HepG2 (cell line): ENCODE results near the gene SDK1. TPM values are rescaled to one million over a fixed set of nuclear protein-coding genes. Genes with fewer than 3 reads are reported as not detected.

Experiments used
- AGO1 ChIP-seq: fragments of 200-400 bp; formaldehyde crosslinking; IDR thresholded peaks from 2 replicates; pipeline ENCODE4 v1.6.1; 2017; ENCODE audit warnings: mild to moderate bottlenecking, low read depth, low read length, moderate library complexity; ENCODE audit not compliant: poor library complexity, severe bottlenecking
- AGO2 ChIP-seq: fragments of 200-400 bp; formaldehyde crosslinking; optimal IDR thresholded peaks from 2 replicates; pipeline ENCODE3; 2017; ENCODE audit warnings: mild to moderate bottlenecking, low read depth, low read length, moderate library complexity
- CBX5 ChIP-seq: sonication (generic); formaldehyde crosslinking; IDR thresholded peaks from 2 replicates; pipeline ENCODE4 v1.4.0; 2020; ENCODE audit warnings: missing genetic modification reagents, borderline replicate concordance
- DNMT1 ChIP-seq: sonication (generic); formaldehyde crosslinking; IDR thresholded peaks from 2 replicates; pipeline ENCODE4 v1.5.1; 2020; ENCODE audit warnings: mild to moderate bottlenecking, missing genetic modification reagents
- ELF1 ChIP-seq: sonication (generic); formaldehyde crosslinking; IDR thresholded peaks from 2 replicates; pipeline ENCODE4 v1.4.0; 2020; ENCODE audit warnings: missing genetic modification reagents
- ELF3 ChIP-seq: IDR thresholded peaks from 2 replicates; pipeline ENCODE4 v1.6.1; 2016; ENCODE audit warnings: missing genetic modification reagents, missing compliant biosample characterization
- ELK4 ChIP-seq: sonication (generic); formaldehyde crosslinking; IDR thresholded peaks from 2 replicates; pipeline ENCODE4 v1.9.0; 2021; ENCODE audit warnings: missing genetic modification reagents, borderline replicate concordance
- FOXC1 ChIP-seq: sonication (generic); formaldehyde crosslinking; IDR thresholded peaks from 2 replicates; pipeline ENCODE4 v1.8.0; 2022; ENCODE audit warnings: mild to moderate bottlenecking, missing genetic modification reagents, borderline replicate concordance
- GMEB1 ChIP-seq: sonication (generic); formaldehyde crosslinking; IDR thresholded peaks from 2 replicates; pipeline ENCODE4 v1.5.1; 2020; ENCODE audit warnings: missing genetic modification reagents, mild to moderate bottlenecking, borderline replicate concordance
- KLF9 ChIP-seq: IDR thresholded peaks from 2 replicates; pipeline ENCODE4 v1.6.1; 2016; ENCODE audit warnings: low read depth
- MAZ ChIP-seq, 2 experiments: sonication (generic) in 1 of 2; formaldehyde crosslinking in 1 of 2; IDR thresholded peaks; 2 replicates each; pipeline versions ENCODE4 v1.5.0 to v1.6.1; 2012 to 2020; ENCODE audit warnings: low read depth in 2 of 2, mild to moderate bottlenecking in 2 of 2, borderline replicate concordance in 1 of 2, improper control_type of control experiment in 1 of 2, low read length in 1 of 2, missing genetic modification reagents in 1 of 2, moderate library complexity in 1 of 2
- RAD21 ChIP-seq: fragments of 450-650 bp; formaldehyde crosslinking; IDR thresholded peaks from 2 replicates; pipeline ENCODE4 v1.5.0; 2020; ENCODE audit warnings: mild to moderate bottlenecking
- REPIN1 ChIP-seq: sonication (generic); formaldehyde crosslinking; IDR thresholded peaks from 2 replicates; pipeline ENCODE4 v1.8.0; 2022; ENCODE audit warnings: missing genetic modification reagents, low read depth, mild to moderate bottlenecking, borderline replicate concordance
- RFX5 ChIP-seq: IDR thresholded peaks from 2 replicates; pipeline ENCODE4 v1.6.1; 2011; ENCODE audit warnings: low read depth, low read length, improper control_type of control experiment
- RORA ChIP-seq: sonication (generic); formaldehyde crosslinking; IDR thresholded peaks from 2 replicates; pipeline ENCODE4 v1.5.0; 2020; ENCODE audit warnings: mild to moderate bottlenecking, missing genetic modification reagents, moderate library complexity
- SNRNP70 ChIP-seq: fragments of 200-400 bp; formaldehyde crosslinking; IDR thresholded peaks from 2 replicates; pipeline ENCODE4 v1.6.1; 2017; ENCODE audit warnings: mild to moderate bottlenecking, low read depth, low read length, moderate library complexity
- SYNCRIP ChIP-seq: fragments of 200-400 bp; formaldehyde crosslinking; IDR thresholded peaks from 2 replicates; pipeline ENCODE4 v1.6.1; 2018; ENCODE audit warnings: mild to moderate bottlenecking, low read depth, low read length; ENCODE audit not compliant: insufficient read depth
- ZBTB7A ChIP-seq: sonication (generic); formaldehyde crosslinking; IDR thresholded peaks from 2 replicates; pipeline ENCODE4 v1.8.0; 2022; ENCODE audit warnings: mild to moderate bottlenecking, missing genetic modification reagents
- ZC3H4 ChIP-seq: sonication (generic); formaldehyde crosslinking; IDR thresholded peaks from 2 replicates; pipeline ENCODE4 v1.4.0; 2020; ENCODE audit warnings: missing genetic modification reagents, borderline replicate concordance
- ZFP37 ChIP-seq: sonication (generic); formaldehyde crosslinking; IDR thresholded peaks from 2 replicates; pipeline ENCODE4 v1.4.0; 2020; ENCODE audit warnings: missing genetic modification reagents, borderline replicate concordance
- ZNF256 ChIP-seq: sonication (generic); formaldehyde crosslinking; conservative IDR thresholded peaks from 2 replicates; pipeline ENCODE4 v1.4.0; 2020; ENCODE audit warnings: missing genetic modification reagents
- ZNF431 ChIP-seq: sonication (generic); formaldehyde crosslinking; IDR thresholded peaks from 2 replicates; pipeline ENCODE4 v1.9.0; 2022; ENCODE audit warnings: missing genetic modification reagents, low read depth, mild to moderate bottlenecking, borderline replicate concordance
- ZNF530 ChIP-seq: sonication (generic); formaldehyde crosslinking; IDR thresholded peaks from 2 replicates; pipeline ENCODE4 v1.5.0; 2020; ENCODE audit warnings: low read depth, mild to moderate bottlenecking, missing genetic modification reagents
- ZNF761 ChIP-seq: sonication (generic); formaldehyde crosslinking; conservative IDR thresholded peaks from 2 replicates; pipeline ENCODE4 v1.4.0; 2020; ENCODE audit warnings: mild to moderate bottlenecking, missing genetic modification reagents
- ZSCAN22 ChIP-seq: sonication (generic); formaldehyde crosslinking; IDR thresholded peaks from 2 replicates; pipeline ENCODE4 v1.4.0; 2020; ENCODE audit warnings: mild to moderate bottlenecking, missing genetic modification reagents
- polyA plus RNA-seq, 8 experiments: library from polyadenylated mRNA; depleted of rRNA in 3 of 8; stranded (reverse) in 7 of 8; unstranded in 1 of 8; fragments of >200 nt; fragmentation: Illumina TruSeq in 4 of 8; extraction: Trizol in 4 of 8; gene quantifications; 2 replicates each; pipeline versions ENCODE4 v1.2.1 to v1.2.3, GENCODE V29; 2011 to 2016; ENCODE audit warnings: low read depth in 4 of 8, missing spikeins in 1 of 8, mixed read lengths in 1 of 8; ENCODE audit not compliant: insufficient read depth in 1 of 8
- total RNA-seq, 5 experiments: library from RNA; depleted of rRNA; stranded (reverse); fragments of >200 nt; fragmentation: Illumina TruSeq; extraction: Trizol; gene quantifications; 2 replicates each; pipeline ENCODE4 v1.2.3, GENCODE V29; 2016; ENCODE audit warnings: low read depth in 1 of 5
- TF ChIP-seq, protein P1 (sequence below): sonication (generic); formaldehyde crosslinking; IDR thresholded peaks from 2 replicates; pipeline ENCODE4 v1.5.0; 2020; ENCODE audit warnings: mild to moderate bottlenecking, missing genetic modification reagents

SDK1 gene
- total and polyA plus RNA-seq, 2 of the 13 experiments (the other 11 are each of a cell fraction or from before 2014, with no cell fraction given), result 0.35 to 2.4 TPM

DNA sequence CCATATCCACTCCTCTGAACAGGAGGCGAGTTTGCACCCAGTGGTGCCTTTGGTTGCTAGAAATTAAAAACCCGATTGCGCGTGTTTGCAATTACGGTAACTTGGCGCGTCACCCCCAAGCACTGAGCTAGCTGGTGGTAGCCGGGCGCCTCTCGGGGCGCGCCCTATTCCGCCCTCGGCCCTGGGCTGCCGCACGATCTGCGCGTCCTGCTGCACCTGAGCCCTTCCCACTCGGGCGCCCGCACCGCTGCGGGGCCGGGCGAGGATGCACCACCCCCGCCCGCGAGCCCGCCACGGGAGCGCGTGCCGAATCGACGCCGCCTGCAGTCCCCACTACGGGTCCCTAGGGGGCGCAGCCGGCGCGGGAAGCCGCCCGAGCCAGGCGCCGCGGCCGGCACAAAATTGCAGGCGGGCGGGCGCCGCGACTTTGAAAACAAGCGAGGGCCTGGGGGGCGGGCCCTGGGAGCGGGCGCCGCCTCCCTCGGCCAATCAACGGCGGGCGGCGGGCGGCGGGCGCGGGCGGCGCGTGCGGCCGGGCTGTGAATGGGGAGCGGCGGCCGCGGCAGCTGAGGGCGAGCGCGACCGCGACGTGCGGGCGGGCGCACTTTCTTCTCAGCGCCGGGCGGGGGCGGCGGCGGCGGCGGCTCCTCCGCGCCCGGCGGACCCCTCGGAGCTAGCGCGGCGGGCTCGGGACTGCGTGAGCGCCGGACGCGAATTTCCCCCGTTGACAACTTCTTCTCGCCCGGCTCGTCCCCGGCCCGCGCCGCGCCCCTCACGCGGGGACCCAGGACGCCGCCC lies at the start of gene SDK1 (continued):
- TF ChIP-seq GMEB1 (CRISPR knock-in tag), result peak; percentile 49; the same call in 1 of the 2 replicates
- no peak for TF ChIP-seq ZFP37
- no peak for TF ChIP-seq DNMT1 (CRISPR knock-in tag)
- no peak for TF ChIP-seq ELK4
- no peak for TF ChIP-seq REPIN1 (CRISPR knock-in tag)
- no peak for TF ChIP-seq KLF9 (CRISPR knock-in tag)
- no peak for TF ChIP-seq ZNF256 (CRISPR knock-in tag)
- no peak for TF ChIP-seq SYNCRIP
- TF ChIP-seq ZNF761, result no peak
- TF ChIP-seq FOXC1, result no peak
- no peak for TF ChIP-seq ZC3H4 (CRISPR knock-in tag)
- no peak for TF ChIP-seq ZBTB7A (CRISPR knock-in tag)
- TF ChIP-seq AGO1, result no peak
- TF ChIP-seq ZNF530 (CRISPR knock-in tag), result no peak
- no peak for TF ChIP-seq RORA (CRISPR knock-in tag)
- TF ChIP-seq ZSCAN22, result no peak
- TF ChIP-seq ELF3 (CRISPR knock-in tag), result no peak
- no peak for TF ChIP-seq RFX5
- peak; percentile 57; the same call in 1 of the 2 replicates for TF ChIP-seq MAZ (IDR thresholded peaks at IDR 0.05; ENCODE audit: borderline replicate concordance, low read depth, low read length)
- peak; percentile 50; the same call in 1 of the 2 replicates for TF ChIP-seq MAZ (CRISPR knock-in tag; IDR thresholded peaks at IDR 0.05; ENCODE audit: low read depth)
- TF ChIP-seq SNRNP70, result no peak
- TF ChIP-seq, protein P1, sequence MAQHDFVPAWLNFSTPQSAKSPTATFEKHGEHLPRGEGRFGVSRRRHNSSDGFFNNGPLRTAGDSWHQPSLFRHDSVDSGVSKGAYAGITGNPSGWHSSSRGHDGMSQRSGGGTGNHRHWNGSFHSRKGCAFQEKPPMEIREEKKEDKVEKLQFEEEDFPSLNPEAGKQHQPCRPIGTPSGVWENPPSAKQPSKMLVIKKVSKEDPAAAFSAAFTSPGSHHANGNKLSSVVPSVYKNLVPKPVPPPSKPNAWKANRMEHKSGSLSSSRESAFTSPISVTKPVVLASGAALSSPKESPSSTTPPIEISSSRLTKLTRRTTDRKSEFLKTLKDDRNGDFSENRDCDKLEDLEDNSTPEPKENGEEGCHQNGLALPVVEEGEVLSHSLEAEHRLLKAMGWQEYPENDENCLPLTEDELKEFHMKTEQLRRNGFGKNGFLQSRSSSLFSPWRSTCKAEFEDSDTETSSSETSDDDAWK (CRISPR knock-in tag), result no peak
- no peak for TF ChIP-seq AGO2
- no peak for TF ChIP-seq CBX5 (CRISPR knock-in tag)
- TF ChIP-seq ZNF431 (CRISPR knock-in tag), result no peak
- TF ChIP-seq ELF1 (CRISPR knock-in tag), result no peak
- TF ChIP-seq RAD21, result peak; percentile 89
